ENCODE measurements around the gene HIGD2A. TPM values are rescaled to one million over a fixed set of nuclear protein-coding genes. Genes with fewer than 3 reads are reported as not detected.

Gene HIGD2A
- total and polyA plus RNA-seq, 2 experiments from 2014 or later: 67.7 to 194 TPM

GRCh38 chr5:176397736-176398420 is 9.3 kb downstream of the HIGD2A start:
- Histone ChIP-seq H3K27ac (ENCODE audit: low read depth) (no peak overlapping the region), H3F3A (replicated peaks; ENCODE audit: low read depth) (no peaks in the 10 kb centered on the region), H3K79me2 (replicated peaks; ENCODE audit: insufficient read depth) (no peaks in the 10 kb centered on the region), H3K4me3 (no peak overlapping the region), H3K4me1 (ENCODE audit: insufficient read depth) (no peaks in the 10 kb centered on the region), H4K20me1 (replicated peaks; ENCODE audit: insufficient read depth) (no peaks in the 10 kb centered on the region; the same call in 1 of the 2 replicates), H3K4me2 (no peak overlapping the region), H3K9me2 (ENCODE audit: insufficient read depth) (no peaks in the 10 kb centered on the region), H2AFZ (no peak overlapping the region), H3K36me3 (ENCODE audit: insufficient read depth) (no peaks in the 10 kb centered on the region), H3K27me3 (ENCODE audit: insufficient read depth) (no peaks in the 10 kb centered on the region)
- no peak for ATAC-seq
- H3K27ac Mint-ChIP-seq: no peak overlapping the region; the same call in 1 of the 2 replicates
- H3K4me3 Mint-ChIP-seq: no peak overlapping the region
- TF ChIP-seq ZNF462 (CRISPR knock-in tag; IDR thresholded peaks at IDR 0.05) (no peak), ETS1 (IDR thresholded peaks at IDR 0.05) (no peak)
- H3K27me3 Mint-ChIP-seq (ENCODE audit: insufficient read depth, low read depth, poor library complexity): peaks cover 6% of the 10 kb centered on the region
- H3K36me3 Mint-ChIP-seq (ENCODE audit: low read depth): no peaks in the 10 kb centered on the region; the same call in 2 of the 3 replicates
- no peak for DNase-seq (ENCODE audit: low spot score)
- H3K4me1 Mint-ChIP-seq: peaks cover 10% of the 10 kb centered on the region
- no peaks in the 10 kb centered on the region for H3K9me3 Mint-ChIP-seq

Measured in GM23338 (cell line).